Activated CD8-positive, alpha-beta memory T cell treated with anti-CD3 and anti-CD28 coated beads, Interleukin-2, amount 50 U/mL, for 4 hours (primary cell): ENCODE data around the gene KANK4.
"Not testable (repeated sequence)": the region's sequence is repeated elsewhere in the genome, so short reads cannot be mapped to it uniquely, and the experiment has no call there.

ENCODE experiments used
- DNase-seq: peaks from one replicate; pipeline ENCODE4 v3.0.0-alpha.2; 2020

KANK4 gene

DNA sequence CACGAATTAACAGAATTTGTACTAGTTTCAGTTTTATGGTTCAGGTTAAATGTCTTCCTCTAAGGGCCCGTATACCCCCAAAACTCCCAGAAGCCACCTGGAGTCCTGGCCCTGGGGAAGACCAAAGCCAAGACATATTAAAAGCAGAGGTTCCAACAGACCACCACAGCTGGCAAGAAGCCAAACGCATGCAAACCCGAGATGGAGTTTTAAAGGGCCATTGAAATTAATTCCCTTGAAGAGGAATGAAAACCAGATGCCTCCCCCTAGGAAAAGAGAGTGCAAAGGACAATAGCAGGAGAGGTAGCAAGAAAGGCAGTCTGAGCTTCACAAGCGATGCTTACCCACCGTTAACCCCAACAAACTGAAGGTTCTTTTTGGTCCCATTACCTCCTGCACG, 48.1 kb downstream of the KANK4 start:
- DNase-seq: no peak

DNA sequence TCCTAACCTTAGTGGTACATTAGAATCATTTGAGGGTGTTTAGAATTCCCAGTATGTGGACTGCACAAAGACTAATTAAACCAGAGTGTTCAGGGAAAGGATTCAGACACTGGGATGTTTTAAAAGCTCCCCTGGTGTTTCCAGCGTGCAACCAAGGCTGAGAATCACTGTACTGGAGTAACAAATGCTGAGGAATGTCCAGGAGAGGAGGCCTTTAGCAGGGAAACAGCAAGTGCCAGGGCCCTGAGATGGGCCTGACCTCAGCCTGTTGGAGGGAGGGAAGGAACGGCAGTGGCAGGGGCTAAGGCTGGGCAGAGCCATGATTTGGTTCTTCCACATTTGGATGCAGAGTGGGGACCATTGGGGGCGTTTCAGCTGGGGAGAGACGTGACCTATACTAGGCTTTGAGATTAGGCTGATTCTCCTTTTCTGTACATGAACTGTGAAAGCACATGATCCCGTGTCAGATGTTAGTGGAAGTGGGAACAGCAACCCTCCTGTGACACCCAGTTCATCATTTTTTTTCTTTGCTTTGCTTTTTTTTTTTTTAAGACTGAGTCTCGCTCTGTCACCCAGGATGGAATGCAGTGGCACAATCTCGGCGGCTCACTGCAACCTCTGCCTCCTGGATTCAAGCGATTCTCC, 49.3 kb downstream of the KANK4 start:
- no peak for DNase-seq

DNA sequence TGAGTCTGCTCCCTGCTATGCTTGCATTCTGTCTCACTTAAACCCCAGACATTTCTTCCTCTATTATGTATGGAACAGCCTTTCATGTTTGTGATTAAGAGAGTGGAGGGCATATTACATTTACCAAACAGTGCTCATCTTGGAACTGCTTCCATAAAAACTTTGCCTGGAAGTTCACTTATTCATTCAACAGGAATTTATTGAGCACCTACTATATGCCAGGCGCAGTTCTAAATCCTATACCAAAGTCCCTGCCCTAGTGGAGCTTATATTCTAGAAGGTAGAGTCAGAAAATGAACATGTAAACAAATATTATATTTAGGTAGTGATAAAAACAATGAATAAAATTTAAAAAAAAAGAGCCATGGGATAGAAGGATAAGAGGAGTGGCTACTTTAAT, 49.8 kb downstream of the KANK4 start:
- DNase-seq: no peak

DNA sequence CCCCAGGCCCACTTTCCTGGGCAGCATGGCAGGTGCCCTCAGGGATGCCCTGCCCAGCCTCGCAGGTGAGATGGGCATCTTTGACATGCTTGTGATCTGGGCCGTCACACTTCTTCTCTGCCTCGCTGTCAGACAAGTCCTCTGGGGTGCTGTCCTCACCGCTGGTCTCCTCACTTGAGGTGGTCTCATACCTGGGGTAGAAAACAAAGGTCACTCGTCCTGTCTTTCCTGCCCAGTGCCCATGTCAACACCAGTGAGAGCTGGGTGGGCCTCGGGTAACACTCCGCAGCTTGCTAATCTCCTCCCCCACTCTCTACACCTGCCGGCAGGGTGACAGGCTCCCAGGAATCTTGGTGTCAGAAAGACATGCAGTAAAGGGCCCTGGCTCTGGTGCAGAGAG, 50.9 kb downstream of the KANK4 start:
- DNase-seq: no peak

DNA sequence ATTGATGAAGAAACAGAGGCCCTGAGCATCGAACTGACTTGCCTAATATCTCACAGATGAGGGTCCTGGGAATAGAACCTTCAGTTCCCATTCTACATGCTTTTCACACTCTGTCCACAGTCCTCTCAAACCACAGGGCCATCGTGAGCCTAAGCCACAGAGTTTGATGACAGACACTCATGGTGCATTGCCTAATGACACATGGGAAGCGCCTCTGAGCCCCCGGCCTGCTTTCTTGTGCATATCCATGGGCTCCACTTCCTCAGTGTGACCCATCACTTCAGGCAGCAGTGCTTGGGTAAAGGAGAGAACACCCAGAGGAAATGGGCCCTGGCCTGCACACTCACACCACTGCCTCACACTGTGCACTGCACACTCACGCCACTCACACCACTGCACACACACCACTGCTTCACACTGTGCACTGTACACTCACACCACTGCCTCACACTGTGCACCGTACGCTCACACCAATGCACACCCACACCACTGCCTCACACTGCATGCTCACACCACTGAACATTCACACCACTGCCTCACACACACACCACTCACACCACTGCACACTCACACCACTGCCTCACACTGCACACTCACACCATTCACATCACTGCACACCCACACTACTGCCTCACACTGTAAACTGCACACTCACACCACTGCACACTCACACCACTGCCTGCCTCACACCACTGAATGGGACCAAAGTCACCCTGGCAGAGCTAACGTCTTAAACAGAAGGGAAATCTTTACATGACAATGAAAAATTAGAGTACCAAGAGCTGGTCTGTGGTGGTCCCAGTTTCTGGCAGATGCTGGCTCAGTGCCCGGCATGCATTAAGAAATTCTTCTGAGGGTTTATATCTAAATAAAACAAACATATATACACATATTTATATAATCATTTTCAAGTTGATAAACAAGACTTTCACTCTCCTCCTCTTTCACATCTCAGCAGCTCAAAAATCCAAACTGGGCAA, 53.0 kb downstream of the KANK4 start:
- DNase-seq: no peak

DNA sequence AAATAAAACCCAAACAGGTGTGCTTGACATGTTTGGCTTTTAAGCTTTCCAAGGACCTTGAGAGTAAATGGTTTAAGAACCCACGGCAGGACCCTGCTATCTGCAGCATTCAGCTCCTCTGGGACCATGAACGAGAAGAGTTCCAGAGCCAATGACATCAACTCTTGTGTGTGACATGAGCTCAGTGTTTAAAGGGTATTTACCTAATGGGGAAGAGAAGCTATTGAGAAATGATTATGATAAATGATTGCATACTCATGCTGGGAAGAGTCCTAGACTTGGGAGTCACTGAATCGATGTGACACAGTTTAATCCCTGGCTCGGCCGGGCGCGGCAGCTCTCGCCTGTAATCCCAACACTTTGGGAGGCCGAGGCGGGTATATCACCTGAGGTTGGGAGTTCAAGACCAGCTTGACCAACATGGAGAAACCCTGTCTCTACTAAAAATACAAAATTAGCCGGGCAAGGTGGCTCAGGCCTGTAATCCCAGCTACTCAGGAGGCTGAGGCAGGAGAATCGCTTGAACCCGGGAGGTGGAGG, 55.4 kb downstream of the KANK4 start:
- no peak for DNase-seq

DNA sequence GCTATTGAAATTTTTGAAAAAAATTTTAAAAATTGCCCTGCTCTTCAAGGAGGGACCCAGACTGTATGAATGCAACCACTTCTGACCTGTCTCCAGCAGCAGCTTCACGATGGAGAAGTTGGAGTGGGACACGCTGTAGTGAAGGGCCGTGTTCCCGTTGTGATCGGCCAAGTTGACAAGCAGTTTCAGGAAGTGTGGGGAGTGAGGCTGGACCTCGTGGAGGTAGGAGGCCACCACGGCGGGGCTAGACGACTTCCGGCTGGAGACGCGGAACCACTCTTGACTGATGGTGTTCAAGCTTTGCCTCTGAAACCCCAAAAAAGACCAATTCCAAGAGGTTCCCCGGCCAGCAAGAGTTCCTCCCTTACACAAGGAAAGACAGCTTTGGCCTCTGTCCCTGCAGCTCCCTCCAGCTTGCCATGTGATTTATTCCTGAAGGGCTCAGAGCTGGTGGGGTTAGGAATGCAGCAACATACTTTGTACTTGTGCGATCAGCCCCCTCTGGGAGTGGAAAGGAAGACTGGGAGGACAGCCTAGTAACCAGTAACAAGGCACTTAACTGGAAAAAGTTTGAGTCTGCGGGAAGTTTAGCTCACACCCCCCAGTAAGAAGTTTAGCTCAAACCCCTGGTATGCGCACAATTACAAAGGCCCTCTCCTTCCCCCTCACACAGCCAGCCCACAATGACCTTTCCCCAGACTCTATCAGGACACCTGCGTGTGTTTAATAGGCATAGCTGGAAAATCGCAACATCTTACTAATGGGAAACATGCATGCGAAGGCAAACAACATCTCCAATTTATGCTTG, 56.0 kb downstream of the KANK4 start:
- DNase-seq: no peak

DNA sequence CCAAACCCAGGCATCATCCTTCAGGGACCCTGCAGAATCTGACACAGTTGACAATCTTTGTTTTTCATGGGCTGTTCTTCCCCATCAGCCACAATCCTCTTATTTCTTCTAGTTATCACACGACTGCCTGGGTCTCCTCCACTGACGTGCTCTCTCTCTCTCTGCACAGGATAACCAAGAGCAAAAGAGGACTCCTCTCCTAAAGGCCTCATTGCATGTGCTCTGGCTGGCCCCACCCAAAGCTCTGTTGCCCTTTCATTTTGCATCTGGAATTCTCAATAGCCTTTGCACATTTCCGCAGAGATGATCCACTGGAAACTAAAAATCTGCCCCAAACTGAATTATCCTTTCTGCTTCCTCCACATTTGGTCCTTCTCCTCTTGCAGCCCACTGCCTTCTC, 58.5 kb downstream of the KANK4 start:
- DNase-seq: no peak

DNA sequence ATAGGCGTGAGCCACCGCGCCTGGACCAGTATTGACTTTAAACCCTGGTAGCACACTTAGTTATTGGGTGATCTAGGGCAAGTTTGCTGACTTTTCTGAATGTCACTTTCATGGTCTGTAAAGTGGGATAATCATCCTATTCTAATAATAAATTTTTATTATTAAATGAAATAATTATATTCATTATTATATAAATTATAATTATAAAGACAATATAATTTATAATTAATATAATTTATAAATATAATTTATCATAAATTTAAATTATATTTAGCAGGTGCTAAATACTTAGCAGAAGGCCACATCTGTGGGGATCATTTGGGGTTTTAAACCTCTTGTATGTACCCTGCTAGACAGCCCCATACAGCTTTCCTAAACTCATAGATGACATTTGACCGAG, 59.7 kb downstream of the KANK4 start:
- DNase-seq: no peak

DNA sequence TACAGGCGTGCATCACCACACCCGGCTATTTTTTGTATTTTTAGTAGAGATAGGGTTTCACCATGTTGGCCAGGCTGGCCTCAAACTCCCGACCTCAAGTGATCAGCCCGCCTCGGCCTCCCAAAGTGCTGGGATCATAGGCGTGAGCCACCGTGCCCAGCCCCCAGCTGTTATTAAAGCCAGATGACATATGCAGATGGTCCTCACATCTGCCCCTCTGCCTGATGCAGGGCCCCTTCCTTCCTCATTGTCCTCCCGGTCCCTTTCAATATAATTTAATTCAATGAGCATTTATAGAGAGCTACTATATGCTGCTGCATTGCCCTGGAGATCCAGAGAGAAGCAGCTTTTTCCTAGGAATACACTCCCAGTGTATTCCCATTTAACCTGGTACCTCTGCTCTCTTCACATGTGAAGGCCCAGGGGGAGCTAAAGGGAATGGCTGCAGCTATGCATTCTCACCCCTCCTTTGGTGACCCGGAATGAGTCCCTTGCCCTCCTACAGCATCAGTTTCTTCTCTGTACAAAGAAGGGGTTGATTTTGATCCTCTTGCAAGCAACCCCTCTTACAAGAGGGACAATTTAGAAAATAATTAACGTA, 69.0 kb downstream of the KANK4 start:
- no peak for DNase-seq

DNA sequence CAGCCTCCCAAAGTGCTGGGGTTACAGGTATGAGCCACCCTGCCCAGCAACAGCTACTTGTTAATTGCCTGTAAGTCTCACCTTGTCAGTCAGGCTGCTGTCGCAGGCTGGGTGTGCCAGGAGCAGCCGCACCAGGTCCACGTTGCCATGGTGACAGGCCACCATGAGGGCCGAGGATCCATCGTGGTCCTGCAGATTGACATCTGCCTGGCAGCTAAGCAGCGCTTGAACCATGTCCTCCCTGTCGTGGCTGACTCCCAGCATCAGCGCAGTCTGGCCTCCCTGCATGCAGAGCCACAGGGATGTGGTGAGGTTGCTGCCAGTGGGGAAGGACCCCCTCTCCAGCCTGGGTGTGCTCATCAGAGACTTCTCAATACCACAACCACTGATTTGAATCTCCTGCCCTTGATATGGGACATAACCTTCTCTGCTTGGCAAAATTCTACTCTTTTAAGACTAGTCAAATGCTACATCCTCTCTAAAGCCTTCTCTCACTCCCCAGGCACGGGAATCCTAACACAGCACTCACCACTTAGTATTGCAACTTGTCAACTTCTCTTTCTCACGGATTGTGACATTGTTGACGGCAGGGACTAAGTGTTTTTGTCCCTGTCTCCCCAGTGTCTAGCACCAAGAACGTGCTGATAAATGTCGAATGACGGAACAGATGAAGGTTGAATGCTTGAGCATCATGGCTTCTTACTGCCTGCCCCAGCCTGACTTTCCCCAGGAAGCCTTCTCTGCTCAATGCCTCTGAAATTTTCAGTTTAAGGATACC, 71.7 kb downstream of the KANK4 start:
- no peak for DNase-seq

DNA sequence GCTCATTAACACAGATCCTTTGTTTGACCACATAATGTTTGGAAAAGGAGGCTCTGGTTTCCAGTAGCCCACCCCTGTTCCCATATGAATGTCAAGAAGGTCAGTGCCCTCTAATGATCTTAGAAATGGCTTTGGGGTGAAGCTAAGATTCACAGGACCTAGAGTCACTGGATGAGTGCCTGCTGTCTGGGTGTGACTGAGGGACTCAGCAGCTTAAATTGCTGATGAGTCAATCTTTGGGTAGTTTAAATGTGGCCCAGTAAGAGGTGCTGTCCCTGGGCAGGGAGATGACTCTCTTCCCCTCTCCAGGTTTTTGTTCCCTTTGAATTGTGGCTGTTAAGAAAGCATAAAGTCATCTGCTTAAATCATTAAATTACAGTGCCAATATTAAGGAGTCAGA, 74.0 kb downstream of the KANK4 start:
- no peak for DNase-seq

DNA sequence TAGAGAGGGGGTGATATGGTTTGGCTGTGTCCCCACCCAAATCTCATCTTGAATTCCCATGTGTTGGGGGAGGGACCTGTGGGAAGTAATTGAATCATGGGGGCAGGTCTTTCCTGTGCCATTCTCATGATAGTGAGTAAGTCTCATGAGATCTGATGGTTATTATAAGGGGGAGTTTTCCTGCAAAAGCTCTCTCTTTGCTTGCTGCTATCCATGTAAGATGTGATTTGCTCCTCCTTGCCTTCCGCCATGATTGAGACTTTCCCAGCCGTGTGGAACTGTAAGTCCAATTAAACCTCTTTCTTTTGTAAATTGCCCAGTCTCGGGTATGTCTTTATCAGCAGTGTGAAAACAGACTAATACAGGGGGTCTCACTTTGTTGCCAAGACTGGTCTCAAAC, 74.9 kb downstream of the KANK4 start:
- DNase-seq: not testable (repeated sequence)

DNA sequence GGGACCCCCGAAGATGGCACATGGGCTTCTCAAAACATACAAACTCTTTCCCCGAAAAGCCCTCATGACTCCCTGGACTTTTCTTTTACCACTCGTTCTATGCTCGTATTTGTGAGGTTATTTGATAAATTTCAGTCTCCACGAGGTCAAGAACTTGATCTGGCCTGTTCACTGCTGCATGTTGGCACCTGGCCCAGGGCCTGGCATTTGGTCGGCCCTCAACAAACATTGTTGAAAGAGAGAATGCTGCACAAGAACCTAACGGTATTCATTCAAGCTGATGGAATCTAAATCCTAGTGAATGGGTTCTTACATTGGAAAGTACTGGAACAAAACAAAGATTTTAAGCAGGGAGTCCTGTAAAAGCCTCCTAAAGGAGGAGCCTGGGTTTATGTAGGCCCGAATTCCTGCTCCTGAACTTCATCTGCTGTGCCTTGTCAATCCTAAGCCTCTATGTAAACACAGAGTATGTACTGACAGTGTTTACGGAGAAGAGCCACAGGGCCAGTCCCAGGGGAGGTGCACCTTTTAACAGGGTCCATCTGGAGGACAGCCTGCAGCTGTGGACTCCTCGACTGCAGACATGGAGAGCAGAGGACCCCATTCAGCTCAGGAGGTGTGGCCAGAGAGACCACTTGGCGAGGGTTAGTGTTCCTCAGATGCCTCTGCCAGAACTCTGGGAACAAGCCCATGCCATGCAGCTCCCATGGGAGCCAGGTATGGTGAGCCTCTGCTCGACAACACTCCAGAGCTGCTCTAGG, 77.7 kb downstream of the KANK4 start:
- DNase-seq: no peak

DNA sequence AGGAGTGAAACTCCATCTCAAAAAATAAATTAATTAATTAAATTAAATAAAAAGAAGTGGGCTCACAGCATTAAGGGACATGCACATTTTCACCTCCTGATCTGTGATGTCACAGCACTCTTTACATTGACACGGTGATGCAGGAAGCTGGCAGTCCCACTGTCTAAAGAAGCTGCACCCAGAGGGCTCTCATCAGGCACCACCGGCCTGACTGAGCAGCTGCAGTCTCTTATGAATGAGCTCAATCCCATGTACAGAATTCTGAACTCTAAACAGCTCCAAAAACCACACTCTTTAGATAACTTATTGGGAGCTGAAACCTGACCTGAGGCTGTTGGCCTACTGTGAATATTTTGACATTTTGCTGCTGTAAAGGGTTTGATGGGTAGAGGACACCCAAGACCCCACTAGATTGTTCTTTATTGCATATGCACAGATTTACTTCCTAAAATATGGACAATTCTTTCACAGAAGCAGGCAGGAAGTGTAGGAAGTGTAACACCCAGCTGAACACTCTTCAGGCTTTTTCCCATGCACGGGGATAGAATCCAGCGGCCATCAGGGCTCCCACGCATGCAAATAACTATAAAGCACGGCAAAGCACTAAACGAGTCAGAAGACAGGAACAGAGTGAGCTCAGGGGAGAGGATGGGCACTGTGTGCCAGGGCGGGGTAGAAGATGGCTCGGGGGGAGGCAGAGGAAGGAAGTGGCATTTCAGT, 78.4 kb downstream of the KANK4 start:
- no peak for DNase-seq

DNA sequence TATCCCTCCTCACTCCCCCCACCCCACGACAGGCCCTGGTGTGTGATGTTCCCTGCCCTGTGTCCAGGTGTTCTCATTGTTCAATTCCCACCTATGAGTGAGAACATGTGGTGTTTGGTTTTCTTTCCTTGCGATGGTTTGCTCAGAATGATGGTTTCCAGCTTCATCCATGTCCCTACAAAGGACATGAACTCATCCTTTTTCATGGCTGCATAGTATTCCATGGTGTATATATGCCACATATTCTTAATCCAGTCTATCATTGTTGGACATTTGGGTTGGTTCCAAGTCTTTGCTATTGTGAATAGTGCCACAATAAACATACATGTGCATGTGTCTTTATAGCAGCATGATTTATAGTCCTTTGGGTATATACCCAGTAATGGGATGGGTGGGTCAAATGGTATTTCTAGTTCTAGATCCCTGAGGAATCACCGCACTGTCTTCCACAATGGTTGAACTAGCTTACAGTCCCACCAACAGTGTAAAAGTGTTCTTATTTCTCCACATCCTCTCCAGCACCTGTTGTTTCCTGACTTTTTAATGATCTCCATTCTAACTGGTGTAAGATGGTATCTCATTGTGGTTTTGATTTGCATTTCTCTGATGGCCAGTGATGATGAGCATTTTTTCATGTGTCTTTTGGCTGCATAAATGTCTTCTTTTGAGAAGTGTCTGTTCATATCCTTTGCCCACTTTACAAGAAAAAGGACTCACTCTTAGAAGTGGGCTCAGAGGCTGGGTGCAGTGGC, 79.4 kb downstream of the KANK4 start:
- DNase-seq: not testable (repeated sequence)

DNA sequence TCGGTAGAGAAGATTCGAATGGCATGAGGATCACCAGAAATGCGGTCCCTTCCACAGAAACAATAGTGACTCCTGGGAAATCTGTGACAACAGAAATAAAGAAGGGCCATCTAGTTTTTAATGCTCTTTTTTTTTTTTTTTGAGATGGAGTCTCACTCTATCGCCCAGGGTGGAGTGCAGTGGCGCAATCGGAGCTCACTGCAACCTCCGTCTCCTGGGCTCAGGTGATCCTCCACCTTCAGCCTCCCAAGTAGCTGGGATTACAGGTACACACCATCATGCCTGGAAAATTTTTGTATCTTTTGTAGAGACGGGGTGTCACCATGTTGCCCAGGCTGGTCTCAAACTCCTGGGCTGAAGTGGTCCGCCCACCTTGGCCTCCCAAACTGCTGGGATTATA, 80.7 kb downstream of the KANK4 start:
- DNase-seq: no peak

DNA sequence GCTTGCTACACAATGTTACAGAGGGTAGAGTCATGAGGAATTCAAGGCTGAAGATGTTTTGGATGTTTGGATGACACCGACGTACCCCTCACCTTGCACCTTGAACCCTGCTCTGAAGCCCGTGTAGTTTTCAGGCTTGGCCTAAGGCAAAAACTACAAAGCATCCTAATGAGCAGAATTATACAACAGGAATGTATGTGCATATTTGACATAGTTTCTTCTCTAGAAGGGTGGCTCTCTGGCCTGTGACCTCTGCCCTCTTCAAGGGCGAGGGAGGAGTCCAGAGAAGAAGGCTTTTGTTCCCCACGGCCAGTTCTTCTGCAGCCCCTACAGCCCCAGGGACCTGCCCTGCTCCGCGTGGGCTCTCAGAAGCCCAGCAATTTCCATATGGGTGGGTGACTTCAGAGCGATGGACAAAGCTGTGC, 81.3 kb downstream of the KANK4 start:
- DNase-seq: no peak

DNA sequence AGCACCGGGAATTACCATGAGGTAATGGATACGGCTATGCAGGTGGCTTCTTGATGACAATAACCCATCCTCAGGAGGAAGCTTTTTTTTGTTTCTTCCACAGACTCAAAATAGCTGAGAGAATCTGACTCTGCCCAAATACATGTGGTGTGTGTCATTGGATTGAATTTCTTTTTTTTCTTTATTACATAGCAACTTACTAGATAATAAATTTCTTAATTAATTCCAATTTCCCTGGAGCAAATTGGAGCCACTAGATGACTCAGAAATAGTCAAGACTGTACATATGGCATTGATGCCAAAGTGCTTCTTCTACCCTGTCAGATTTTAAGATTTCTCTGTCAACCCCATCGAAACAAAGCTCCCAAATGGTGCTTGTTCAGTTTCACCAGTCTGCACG, 81.9 kb downstream of the KANK4 start:
- DNase-seq: no peak

DNA sequence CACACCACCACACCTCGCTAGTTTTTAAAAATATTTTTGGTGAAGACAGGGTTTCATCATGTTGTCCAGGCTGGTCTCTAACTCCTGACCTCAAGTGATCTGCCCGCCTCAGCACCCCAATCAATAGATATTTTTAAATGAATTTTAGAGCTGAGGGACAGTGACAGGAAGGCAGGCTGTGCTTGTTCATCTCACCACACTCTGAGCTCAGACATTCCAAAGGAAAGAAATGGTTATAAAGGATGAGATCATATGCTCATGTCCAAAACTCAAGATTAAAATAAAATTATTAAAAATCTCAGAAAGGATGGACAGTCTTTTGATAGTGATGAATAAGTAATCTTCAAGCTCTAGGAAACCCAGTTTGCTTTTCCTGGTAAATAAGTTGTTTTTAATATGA, 83.7 kb downstream of the KANK4 start:
- no peak for DNase-seq
